ENCODE data around the gene KDM2B.
A peak's percentile ranks its signal among the peaks of the same experiment; 100 is the strongest.

KDM2B gene

DNA sequence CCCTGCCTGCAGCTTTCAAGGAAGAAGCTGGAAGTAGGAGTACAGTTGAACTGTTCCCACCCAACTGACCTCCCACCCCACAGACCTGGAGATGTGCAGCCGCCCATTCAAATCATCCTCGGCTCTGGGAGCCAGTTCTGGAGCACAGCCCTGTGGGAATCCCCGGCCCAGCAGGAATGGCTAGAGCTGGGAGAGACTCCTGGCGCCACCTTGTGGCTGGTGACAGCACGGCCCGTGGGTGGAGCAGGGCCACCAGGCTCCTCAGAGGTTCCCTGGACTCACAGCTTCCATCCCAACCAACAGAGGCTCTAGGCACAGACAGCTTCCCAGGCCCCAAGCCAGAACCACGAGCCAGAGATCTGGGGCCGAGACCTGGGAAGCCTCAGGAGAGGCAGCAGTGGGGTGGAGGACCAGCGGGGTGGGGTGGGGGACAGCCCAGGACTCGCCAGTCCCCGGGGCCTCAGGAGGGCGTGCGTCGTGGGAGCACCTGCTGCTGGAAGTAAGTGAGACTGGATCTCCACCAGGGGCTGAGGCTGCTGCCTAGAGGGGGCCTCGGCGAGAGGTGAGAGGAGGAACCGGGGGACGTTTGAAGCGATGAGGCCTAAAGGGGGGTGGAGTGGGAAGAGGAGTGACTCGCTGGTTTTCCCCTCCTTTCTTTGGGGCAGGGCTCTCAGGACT lies 137.5 kb downstream of the KDM2B start:
- peaks cover 77% of the 10 kb centered on the region for H3K36me3 ChIP-seq (ENCODE audit: insufficient read depth, low read length)
- H3F3A ChIP-seq (ENCODE audit: insufficient read depth, low read length) = no peaks in the 10 kb centered on the region

DNA sequence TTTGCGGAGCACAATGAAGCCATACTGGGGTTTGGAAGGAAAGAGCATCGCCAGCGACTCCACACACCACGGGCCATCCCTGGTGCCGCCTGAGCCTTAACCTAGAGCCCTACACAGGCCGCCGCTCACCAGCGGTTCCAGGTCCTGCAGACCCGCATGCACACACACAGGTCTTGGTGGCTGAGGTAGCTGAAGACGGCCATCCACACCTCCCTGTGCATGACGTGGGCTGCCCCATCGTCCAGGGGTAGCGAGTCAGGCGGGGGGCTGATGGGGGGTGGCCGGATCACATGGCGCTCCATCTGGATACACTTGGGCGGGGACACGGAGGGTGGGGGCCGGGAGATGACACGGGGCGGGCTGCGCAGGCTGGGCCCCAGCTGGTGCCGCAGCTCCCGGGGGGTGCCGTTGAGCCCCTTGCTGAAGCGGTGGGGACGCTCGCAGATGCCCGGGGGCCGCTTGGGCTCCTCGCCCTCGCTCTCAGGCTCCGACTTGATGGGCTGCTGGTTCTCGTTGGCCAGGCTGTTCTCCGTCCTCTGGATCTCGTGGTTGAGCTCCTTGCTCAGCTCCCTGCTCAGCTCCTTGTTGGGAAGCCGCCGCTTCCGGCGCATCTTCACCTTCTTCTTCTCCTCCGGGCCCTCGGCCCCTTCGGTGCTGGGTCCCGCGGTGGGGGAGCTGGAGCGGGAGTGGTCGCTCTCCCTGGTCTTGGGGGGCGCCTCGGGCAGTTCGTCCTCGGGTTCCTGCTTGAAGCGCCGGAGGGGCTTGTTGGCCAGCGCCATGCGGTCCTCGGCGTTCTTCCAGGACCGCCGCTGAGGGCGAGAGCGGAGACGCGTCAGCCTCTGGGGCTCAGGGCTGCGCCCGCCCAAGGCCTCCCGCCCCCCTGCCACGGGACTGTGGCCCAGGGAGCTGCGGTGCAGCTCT lies 138.5 kb downstream of the KDM2B start:
- H4K20me1 ChIP-seq (ENCODE audit: insufficient read depth, low read length) = no peaks in the 10 kb centered on the region
- no peaks in the 10 kb centered on the region for H3K79me2 ChIP-seq (ENCODE audit: insufficient read depth, low read length)
- H3K9ac ChIP-seq (ENCODE audit: low read length) = no peak overlapping the region
- H3K4me1 ChIP-seq (ENCODE audit: insufficient read depth, low read length, severe bottlenecking) = no peaks in the 10 kb centered on the region
- H3K4me2 ChIP-seq (ENCODE audit: low read length) = no peak overlapping the region
- H3F3A ChIP-seq (ENCODE audit: insufficient read depth, low read length) = no peaks in the 10 kb centered on the region
- H3K4me3 ChIP-seq (ENCODE audit: low read depth, low read length, poor library complexity, severe bottlenecking) = no peak overlapping the region
- H3K27ac ChIP-seq (ENCODE audit: low read depth, low read length, poor library complexity, severe bottlenecking) = no peak overlapping the region
- TF ChIP-seq, protein P1, sequence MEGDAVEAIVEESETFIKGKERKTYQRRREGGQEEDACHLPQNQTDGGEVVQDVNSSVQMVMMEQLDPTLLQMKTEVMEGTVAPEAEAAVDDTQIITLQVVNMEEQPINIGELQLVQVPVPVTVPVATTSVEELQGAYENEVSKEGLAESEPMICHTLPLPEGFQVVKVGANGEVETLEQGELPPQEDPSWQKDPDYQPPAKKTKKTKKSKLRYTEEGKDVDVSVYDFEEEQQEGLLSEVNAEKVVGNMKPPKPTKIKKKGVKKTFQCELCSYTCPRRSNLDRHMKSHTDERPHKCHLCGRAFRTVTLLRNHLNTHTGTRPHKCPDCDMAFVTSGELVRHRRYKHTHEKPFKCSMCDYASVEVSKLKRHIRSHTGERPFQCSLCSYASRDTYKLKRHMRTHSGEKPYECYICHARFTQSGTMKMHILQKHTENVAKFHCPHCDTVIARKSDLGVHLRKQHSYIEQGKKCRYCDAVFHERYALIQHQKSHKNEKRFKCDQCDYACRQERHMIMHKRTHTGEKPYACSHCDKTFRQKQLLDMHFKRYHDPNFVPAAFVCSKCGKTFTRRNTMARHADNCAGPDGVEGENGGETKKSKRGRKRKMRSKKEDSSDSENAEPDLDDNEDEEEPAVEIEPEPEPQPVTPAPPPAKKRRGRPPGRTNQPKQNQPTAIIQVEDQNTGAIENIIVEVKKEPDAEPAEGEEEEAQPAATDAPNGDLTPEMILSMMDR (IDR thresholded peaks at IDR 0.05; ENCODE audit: low read length) = no peak
- TF ChIP-seq EZH2 (IDR thresholded peaks at IDR 0.05; ENCODE audit: borderline replicate concordance, low read length) = no peak
- no peak overlapping the region for H2AFZ ChIP-seq (ENCODE audit: low read length)
- H3K36me3 ChIP-seq (ENCODE audit: insufficient read depth, low read length) = peaks cover 86% of the 10 kb centered on the region
- no peaks in the 10 kb centered on the region for H3K9me2 ChIP-seq (ENCODE audit: low read depth, low read length)
- no peaks in the 10 kb centered on the region for H3K27me3 ChIP-seq (ENCODE audit: insufficient read depth, low read length)
- 0 out of 2 replicates have a peak, but pooled peaks cover 2% of the 10 kb centered on the region for H3K9me3 ChIP-seq (ENCODE audit: low read length)

More for the DNA sequence above, 137.5 kb downstream of the KDM2B start:
- no peak overlapping the region for H2AFZ ChIP-seq (ENCODE audit: low read length)
- H3K9me2 ChIP-seq (ENCODE audit: low read depth, low read length) = no peaks in the 10 kb centered on the region
- H3K4me2 ChIP-seq (ENCODE audit: low read length) = no peak overlapping the region
- no peaks in the 10 kb centered on the region for H3K4me1 ChIP-seq (ENCODE audit: insufficient read depth, low read length, severe bottlenecking)
- no peaks in the 10 kb centered on the region for H3K79me2 ChIP-seq (ENCODE audit: insufficient read depth, low read length)
- 0 out of 2 replicates have a peak, but pooled peaks cover under 1% of the 10 kb centered on the region for H3K9me3 ChIP-seq (ENCODE audit: low read length)
- no peak overlapping the region for H3K27ac ChIP-seq (ENCODE audit: low read depth, low read length, poor library complexity, severe bottlenecking)
- no peaks in the 10 kb centered on the region for H4K20me1 ChIP-seq (ENCODE audit: insufficient read depth, low read length)
- H3K9ac ChIP-seq (ENCODE audit: low read length) = no peak overlapping the region
- no peak overlapping the region for H3K4me3 ChIP-seq (ENCODE audit: low read depth, low read length, poor library complexity, severe bottlenecking)
- no peaks in the 10 kb centered on the region for H3K27me3 ChIP-seq (ENCODE audit: insufficient read depth, low read length)
- TF ChIP-seq, protein P1 (IDR thresholded peaks at IDR 0.05; ENCODE audit: low read length) = peak; percentile 93
- TF ChIP-seq EZH2 (IDR thresholded peaks at IDR 0.05; ENCODE audit: borderline replicate concordance, low read length) = no peak

DNA sequence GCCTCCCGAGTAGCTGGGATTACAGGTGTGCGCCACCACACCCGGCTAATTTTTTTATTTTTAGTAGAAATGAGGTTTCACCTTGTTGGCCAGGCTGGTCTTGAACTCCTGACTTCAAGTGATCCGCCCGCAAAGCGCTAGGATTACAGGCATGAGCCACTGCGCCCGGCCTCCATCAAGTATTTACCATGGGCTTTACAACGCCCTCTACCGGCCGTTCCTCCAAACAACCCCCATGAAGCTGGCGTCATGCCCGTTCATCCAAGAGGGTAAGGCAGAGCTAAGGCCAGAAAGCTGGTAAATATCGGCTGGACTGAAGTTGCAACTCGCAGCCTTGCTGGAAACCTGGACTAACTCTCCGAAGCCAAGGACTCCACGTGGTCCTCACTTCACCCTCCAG lies 139.3 kb downstream of the KDM2B start:
- Histone ChIP-seq H3K27me3 (ENCODE audit: insufficient read depth, low read length) (no peaks in the 10 kb centered on the region), H3K9ac (ENCODE audit: low read length) (no peak overlapping the region), H3K4me1 (ENCODE audit: insufficient read depth, low read length, severe bottlenecking) (no peaks in the 10 kb centered on the region), H4K20me1 (ENCODE audit: insufficient read depth, low read length) (no peaks in the 10 kb centered on the region), H3K79me2 (ENCODE audit: insufficient read depth, low read length) (no peaks in the 10 kb centered on the region), H3K36me3 (ENCODE audit: insufficient read depth, low read length) (peaks cover 94% of the 10 kb centered on the region), H3K4me3 (ENCODE audit: low read depth, low read length, poor library complexity, severe bottlenecking) (no peak overlapping the region), H3K4me2 (ENCODE audit: low read length) (no peak overlapping the region), H2AFZ (ENCODE audit: low read length) (no peak overlapping the region), H3K27ac (ENCODE audit: low read depth, low read length, poor library complexity, severe bottlenecking) (no peak overlapping the region), H3F3A (ENCODE audit: insufficient read depth, low read length) (no peaks in the 10 kb centered on the region), H3K9me3 (ENCODE audit: low read length) (peaks cover 6% of the 10 kb centered on the region; the same call in 1 of the 2 replicates), H3K9me2 (ENCODE audit: low read depth, low read length) (no peaks in the 10 kb centered on the region)
- TF ChIP-seq, protein P1 (IDR thresholded peaks at IDR 0.05; ENCODE audit: low read length) = peak; percentile 53
- TF ChIP-seq EZH2 (IDR thresholded peaks at IDR 0.05; ENCODE audit: borderline replicate concordance, low read length) = no peak
